Body of pancreas (tissue), 4 donors: ENCODE measurements around the gene FHL1. TPM values are rescaled to one million over a fixed set of nuclear protein-coding genes. Genes with fewer than 3 reads are reported as not detected.

Experiments
- ATAC-seq: fragments of 150-250 bp; one replicate; pipeline ENCODE4 v1.9.1; 2016
- DNase-seq, 4 donors: peaks; one replicate each; pipeline ENCODE4 v3.0.0-alpha.2; 2019
- H3K27ac ChIP-seq, 4 donors: fragments of 200-600 bp; sonication (generic); 1 replicate in 3 of 4; 2 replicates in 1 of 4; pipeline versions ENCODE4 v1.5.1 to v1.6.1; 2016 to 2019; ENCODE audit warnings: mild to moderate bottlenecking in 1 of 4, mixed read lengths in 1 of 4, moderate library complexity in 1 of 4
- H3K27me3 ChIP-seq, 2 donors: fragments of 200-600 bp; sonication (generic); one replicate each; pipeline ENCODE4 v1.6.0; 2016; ENCODE audit warnings: mild to moderate bottlenecking in 1 of 2
- H3K36me3 ChIP-seq, 2 donors: fragments of 200-600 bp; sonication (generic); replicated peaks in 1 of 2; 2 replicates each; pipeline ENCODE4 v1.5.1; 2016; ENCODE audit warnings: low read depth in 2 of 2; ENCODE audit not compliant: insufficient read depth in 1 of 2
- H3K4me1 ChIP-seq: fragments of 200-600 bp; sonication (generic); one replicate; pipeline ENCODE4 v1.6.0; 2016
- H3K4me3 ChIP-seq, 2 donors: fragments of 200-600 bp; sonication (generic); 1 replicate in 1 of 2; 2 replicates in 1 of 2; pipeline ENCODE4 v1.5.1; 2016 to 2019
- H3K9me3 ChIP-seq, 3 donors: fragments of 200-600 bp; sonication (generic); 1 replicate in 2 of 3; 2 replicates in 1 of 3; pipeline ENCODE4 v1.5.1; 2016
- CTCF ChIP-seq, 7 experiments: fragments of 450-650 bp in 4 of 7; fragments of 200-600 bp in 3 of 7; sonication (generic) in 3 of 7; IDR thresholded peaks; one replicate each; pipeline ENCODE4 v1.5.1; 2016 to 2019; ENCODE audit warnings: antibody characterized with exemption in 7 of 7
- POLR2A ChIP-seq, 3 donors: fragments of 450-650 bp; IDR thresholded peaks; one replicate each; pipeline ENCODE4 v1.6.1; 2016; ENCODE audit warnings: antibody characterized with exemption in 3 of 3, mild to moderate bottlenecking in 2 of 3
- WGBS, 2 donors: methylation state at CpG; one replicate each; pipeline ENCODE4 v1.1.5; 2017; 5-methylcytosine and 5-hydroxymethylcytosine counted together
- intact Hi-C: fragments of 100-400 bp; cut with DNase I; formaldehyde crosslinking; loops from one replicate; pipeline ENCODE4 v1.15.1; 2023
- total RNA-seq, 2 donors: library from RNA; depleted of rRNA; stranded (reverse); fragments of >200 nt; gene quantifications; one replicate each; pipeline ENCODE4 v1.1.0, GENCODE V29; 2016

FHL1 gene
- total RNA-seq, 2 donors from 2014 or later, result 40.2 to 125 TPM

- H3K9me3 ChIP-seq, result no peaks in the 10 kb centered on the region
- peaks cover 5% of the 10 kb centered on the region for H3K4me1 ChIP-seq
- no peak overlapping the region for H3K4me3 ChIP-seq
- ATAC-seq (no peak), DNase-seq (no peak)
- no peaks in the 10 kb centered on the region for H3K36me3 ChIP-seq
- intact Hi-C loops, result no loop called here
- TF ChIP-seq CTCF (IDR thresholded peaks at IDR 0.05) (no peak), POLR2A (IDR thresholded peaks at IDR 0.05) (no peak)
- H3K27ac ChIP-seq, result no peak overlapping the region
- 42 to 53% methylated on average over 6 of the region's 8 CpGs for WGBS, 2 donors
- H3K27me3 ChIP-seq, result no peaks in the 10 kb centered on the region
Measured at GRCh38 chrX:136143711-136144110, 3.6 kb upstream of the FHL1 start.

- intact Hi-C loops, result no loop called here
- Histone ChIP-seq H3K36me3 (no peaks in the 10 kb centered on the region), H3K4me3 (no peak overlapping the region), H3K27me3 (no peaks in the 10 kb centered on the region), H3K9me3 (no peaks in the 10 kb centered on the region), H3K27ac (peak overlapping the region in 2 of 4 donors; percentile 12 to 34), H3K4me1 (peaks cover 5% of the 10 kb centered on the region)
- 0% methylated on average over 19 to 34 of the region's 59 CpGs for WGBS, 2 donors
- peak; percentile 29 for ATAC-seq
- TF ChIP-seq CTCF (IDR thresholded peaks at IDR 0.05), result no peak
- no peak for TF ChIP-seq POLR2A (IDR thresholded peaks at IDR 0.05)
- no peak for DNase-seq
Measured at GRCh38 chrX:136146614-136147314, 569 bp upstream of the FHL1 start.

- peak overlapping the region in 1 of 2 donors; percentile 18 for H3K4me3 ChIP-seq
- H3K9me3 ChIP-seq, result no peaks in the 10 kb centered on the region
- intact Hi-C loops, result no loop called here
- WGBS, 2 donors, result 7 to 10% methylated on average over 7 to 17 of the region's 17 CpGs
- peak overlapping the region in 2 of 4 donors; percentile 17 to 46 for H3K27ac ChIP-seq
- peak in 1 of 4 donors; percentile 11 for DNase-seq
- no peak for ATAC-seq
- no peaks in the 10 kb centered on the region for H3K27me3 ChIP-seq
- TF ChIP-seq CTCF (IDR thresholded peaks at IDR 0.05), result no peak
- no peak for TF ChIP-seq POLR2A (IDR thresholded peaks at IDR 0.05)
- H3K4me1 ChIP-seq, result peaks cover 5% of the 10 kb centered on the region
- H3K36me3 ChIP-seq, result no peaks in the 10 kb centered on the region
Measured at GRCh38 chrX:136147976-136148375, 643 bp downstream of the FHL1 start.

GRCh38 chrX:136148391-136148790 is 1.1 kb downstream of the FHL1 start:
- TF ChIP-seq POLR2A (IDR thresholded peaks at IDR 0.05) (no peak), CTCF (IDR thresholded peaks at IDR 0.05) (no peak)
- H3K9me3 ChIP-seq, result no peaks in the 10 kb centered on the region
- H3K27ac ChIP-seq, result peak overlapping the region in 1 of 4 donors; percentile 46
- no peak overlapping the region for H3K4me3 ChIP-seq
- DNase-seq, result no peak
- intact Hi-C loops, result no loop called here
- 8 to 14% methylated on average over 14 to 17 of the region's 17 CpGs for WGBS, 2 donors
- ATAC-seq, result no peak
- no peaks in the 10 kb centered on the region for H3K36me3 ChIP-seq
- peaks cover 5% of the 10 kb centered on the region for H3K4me1 ChIP-seq
- H3K27me3 ChIP-seq, result no peaks in the 10 kb centered on the region

GRCh38 chrX:136154998-136155397 is 7.7 kb downstream of the FHL1 start:
- no peaks in the 10 kb centered on the region for H3K4me1 ChIP-seq
- intact Hi-C loops, result no loop called here
- H3K36me3 ChIP-seq, result no peaks in the 10 kb centered on the region
- WGBS, 2 donors, result 40 to 47% methylated on average over 5 of the region's 5 CpGs
- H3K27ac ChIP-seq, result no peak overlapping the region
- no peak overlapping the region for H3K4me3 ChIP-seq
- H3K9me3 ChIP-seq, result no peaks in the 10 kb centered on the region
- no peaks in the 10 kb centered on the region for H3K27me3 ChIP-seq
- ATAC-seq (no peak), DNase-seq (no peak)
- no peak for TF ChIP-seq POLR2A (IDR thresholded peaks at IDR 0.05)
- TF ChIP-seq CTCF (IDR thresholded peaks at IDR 0.05), result no peak
